NCI-H2107 treated with DMSO at 0.1 percent for 48 hours (cell line): Measurements from ENCODE around the gene MYMK.
A peak's percentile ranks its signal among the peaks of the same experiment; 100 is the strongest.

Experiments
- DNase-seq: peaks from one replicate; lab custom pipeline; 2025; ENCODE audit not compliant: unreplicated experiment; lab: John Stamatoyannopoulos, UW

MYMK gene

DNA sequence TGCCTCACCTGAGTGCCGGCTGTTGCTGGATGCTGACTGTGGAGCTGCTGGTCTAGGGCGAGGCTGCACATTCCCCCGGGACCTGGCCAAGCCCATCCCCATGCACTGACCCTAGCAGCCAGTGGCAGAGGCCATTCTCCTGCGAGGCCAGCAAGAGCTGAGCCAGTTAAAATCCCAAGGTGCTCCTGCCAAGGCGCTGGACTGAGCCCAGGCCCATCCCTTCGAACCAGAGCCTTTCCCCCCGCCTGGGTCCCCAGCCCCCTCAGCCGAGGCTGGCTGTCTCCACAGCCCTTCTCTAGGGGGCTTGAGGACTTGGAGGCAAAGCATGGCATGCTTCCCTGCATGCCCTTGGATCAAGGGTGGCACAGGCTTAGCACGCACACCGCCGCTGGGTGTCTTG is 11.3 kb upstream of the MYMK start:
- DNase-seq = no peak

DNA sequence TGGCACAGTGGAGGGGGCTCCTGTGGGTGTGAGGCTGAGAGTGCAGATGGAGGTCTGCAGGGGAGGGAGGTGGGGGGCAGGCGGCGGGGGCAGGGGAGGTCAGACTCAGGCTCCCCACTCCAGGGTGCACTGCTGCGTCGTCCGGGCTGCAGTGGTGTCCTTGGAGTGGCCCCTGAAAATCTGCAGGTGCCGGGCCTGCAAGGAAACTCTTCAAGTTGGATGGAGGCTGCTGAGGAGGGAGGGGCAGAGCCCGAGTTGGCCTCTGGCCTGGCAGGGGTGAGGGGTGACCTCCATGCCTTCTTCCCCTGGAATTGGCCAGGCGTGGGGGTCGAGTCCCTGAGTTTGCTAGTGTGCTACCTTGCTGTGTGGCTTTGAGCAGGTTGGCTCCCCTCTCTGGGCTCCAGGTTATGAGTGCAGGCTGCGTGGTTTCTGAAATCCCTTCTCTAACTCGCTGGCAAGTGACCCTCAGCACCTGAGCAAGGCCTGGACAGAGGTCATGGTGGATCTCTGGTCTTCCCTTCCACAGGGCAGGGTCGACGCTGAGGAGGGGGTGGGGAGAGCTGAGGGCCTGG is 10.6 kb upstream of the MYMK start:
- DNase-seq = no peak

DNA sequence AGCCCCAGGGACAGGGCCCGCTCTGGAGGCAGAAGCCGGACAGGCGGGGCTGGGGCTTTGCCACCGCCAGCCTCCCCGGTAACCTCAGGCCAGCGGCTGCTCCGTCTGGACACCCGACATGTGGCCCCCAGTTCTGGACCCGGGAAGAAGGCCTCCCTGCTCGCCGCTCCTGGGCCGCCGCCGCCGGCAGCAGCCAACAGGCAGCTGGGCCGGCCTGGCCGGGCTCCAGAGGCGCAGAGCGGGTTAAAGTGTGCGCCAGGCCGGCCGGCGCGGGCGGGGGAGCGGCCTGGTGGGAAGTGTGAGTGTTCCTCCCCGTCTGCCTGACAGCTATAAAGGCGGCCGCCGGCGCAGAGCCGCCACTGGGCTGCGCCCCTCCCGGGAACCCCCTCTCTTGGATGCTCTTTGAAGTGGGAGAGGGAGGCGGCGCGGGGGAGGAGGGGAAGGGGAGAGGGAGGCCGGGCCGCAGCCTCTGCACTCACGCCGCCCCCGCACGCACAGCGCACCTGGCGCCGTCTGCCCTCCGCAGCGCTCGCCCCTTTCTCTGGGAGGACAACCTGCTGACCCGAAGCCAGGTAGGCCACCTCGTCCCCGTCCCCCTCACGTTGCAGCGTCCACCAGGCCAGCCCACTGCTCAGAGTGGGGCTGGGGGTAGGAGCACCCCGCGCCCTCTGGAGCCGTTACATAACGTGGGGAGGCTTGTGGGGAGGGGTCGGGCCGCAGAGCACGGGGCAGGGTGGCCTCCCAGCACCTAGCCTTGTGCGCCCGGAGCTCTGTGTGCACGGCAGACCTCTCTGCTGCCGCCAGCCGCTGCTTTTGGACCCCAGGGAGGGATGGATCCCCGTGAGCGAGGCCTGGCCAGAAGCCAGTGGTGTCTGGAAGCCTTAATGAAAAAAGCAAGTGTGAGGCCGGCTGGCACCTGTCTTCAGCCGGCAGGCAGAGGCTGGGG is 9.9 kb upstream of the MYMK start, which contains the start of gene ADAMTSL2:
Gene ADAMTSL2 (plus strand): TSS at position 359 of the 946 bp plus-strand sequence. CDS start 2,009 bp downstream, outside the sequence.
- DNase-seq = peak; percentile 79

DNA sequence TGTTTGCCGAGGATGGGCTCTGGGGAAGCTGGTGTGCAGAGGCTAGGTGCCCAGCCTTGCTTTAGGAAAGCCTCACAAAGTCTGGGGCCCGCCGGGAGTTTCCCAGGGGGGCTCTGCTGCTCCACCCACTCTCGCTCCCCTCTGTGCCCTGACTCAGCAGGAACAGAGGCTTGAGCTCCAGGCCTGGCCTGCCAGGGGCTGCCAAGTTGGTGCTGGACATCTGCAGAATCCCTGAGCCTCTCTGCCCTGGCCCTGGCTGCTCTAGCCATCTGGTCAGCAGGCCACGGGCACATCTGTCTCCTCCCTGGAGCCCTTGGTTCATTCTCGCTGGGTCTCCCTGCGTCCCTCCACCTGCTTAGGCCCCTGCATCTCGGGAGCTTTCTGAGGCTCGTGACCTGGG is 9.1 kb upstream of the MYMK start:
- DNase-seq = no peak

DNA sequence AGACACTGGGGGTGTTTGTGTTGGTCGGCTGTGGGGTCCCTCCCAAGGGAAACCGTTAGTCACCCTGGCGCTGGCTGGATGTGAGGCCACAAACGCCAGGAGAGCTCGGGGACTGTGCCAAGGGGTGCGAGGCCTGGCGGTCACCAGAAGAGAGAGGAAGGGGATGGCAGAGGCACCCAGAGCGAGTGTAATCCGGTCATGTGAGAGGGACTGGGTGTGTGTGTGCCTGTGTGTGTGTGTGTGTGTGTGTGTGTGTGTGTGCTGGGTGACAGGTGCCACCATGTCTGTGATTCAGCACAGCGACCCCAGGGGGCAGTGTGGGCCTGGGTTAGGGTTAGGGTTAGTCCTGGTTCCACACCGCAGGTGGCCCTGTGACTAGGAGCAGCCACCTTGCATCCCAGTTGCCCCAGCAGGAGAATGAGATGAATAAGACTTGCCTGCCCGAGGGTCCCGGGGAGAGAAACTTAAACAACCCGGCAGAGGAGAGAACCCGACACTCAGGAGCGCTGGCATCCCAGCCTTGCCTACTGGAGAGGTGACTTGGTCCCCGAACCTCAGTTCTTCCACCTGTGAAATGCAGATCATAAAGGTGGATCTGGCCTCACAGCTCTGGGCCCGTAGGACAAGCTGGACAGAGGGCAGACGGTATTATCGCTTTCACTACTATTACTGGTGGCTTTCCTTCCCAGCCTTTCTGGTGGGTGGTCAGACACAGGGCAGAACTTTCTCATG is 8.3 kb upstream of the MYMK start:
- peak; percentile 33 for DNase-seq

DNA sequence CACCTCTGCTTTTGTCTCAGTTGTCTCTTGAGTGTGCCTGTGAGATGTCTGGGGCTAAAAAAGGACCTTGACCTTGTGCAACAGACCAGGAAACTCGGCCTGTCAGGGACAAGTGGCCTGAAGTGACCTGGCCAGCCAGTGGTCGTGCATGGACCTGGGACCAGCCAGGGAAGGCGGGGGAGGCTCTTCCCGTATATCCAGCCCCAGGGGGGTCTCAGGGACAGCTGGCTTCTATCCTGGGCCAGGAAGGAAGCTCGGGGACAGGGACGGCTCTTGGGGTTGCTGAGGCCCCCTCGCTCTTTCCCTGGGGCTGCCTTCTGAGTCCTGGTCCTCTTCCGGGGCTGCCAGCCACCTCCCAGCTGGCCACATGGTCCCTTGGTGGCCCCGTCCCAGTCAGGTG is 6.5 kb upstream of the MYMK start:
- DNase-seq = no peak

DNA sequence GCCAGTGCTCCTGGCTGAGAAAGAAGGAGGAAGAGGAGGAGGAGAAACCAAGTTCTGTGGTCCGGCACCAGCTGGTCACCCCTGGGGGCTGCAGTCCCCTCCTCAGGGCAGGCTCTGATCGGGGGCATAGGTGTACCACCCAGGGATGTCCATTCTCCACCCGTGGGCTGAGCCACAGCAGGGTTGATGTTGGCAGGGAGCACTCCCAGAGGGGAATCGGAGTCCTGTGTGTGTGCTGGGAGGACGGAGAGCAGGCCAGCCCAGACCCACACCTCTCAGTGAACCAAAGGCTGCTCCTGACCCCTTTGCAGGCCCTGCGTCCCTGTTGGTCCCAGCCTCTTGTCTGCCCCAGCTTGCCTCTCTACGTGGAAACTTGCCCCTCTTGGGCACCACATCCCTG is 5.1 kb upstream of the MYMK start:
- no peak for DNase-seq

DNA sequence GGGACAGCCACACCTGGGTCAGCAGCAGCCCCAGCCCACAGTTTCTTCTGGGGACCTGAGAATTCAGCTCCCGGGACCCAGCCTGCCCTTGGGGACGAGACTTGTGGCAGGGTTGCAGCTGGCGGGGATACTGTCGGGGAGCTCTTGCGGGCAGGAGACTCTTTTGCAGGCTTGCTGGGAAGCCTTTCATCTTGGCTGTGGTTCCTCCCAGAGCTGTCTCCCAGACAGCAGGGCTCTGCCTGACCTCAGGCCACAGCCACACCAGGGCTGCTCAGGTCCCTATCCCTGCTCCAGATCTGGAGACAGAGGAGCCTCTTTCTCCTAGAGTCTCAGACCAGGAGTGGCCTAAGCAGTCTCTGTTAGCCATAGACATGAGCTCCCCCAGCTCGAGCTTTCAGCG is 4.7 kb upstream of the MYMK start:
- no peak for DNase-seq

DNA sequence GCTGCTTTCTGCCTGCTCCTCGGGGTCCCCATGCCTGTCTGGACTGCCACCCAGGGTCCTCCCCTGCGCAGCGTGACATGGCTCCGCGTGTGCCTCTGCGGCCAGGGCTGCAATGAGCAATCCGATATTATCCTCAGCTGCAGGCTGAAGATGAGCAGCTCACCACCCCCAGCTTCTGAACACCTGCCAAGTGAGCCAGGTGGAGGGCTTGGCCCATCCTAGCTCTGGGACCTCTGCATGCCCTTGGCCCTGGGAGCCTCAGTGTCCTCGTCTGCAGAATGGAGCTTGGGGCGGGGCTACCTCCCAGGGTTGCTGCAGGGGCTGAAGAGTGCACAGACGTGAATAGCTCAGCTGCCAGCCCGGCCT is 4.1 kb upstream of the MYMK start:
- no peak for DNase-seq

DNA sequence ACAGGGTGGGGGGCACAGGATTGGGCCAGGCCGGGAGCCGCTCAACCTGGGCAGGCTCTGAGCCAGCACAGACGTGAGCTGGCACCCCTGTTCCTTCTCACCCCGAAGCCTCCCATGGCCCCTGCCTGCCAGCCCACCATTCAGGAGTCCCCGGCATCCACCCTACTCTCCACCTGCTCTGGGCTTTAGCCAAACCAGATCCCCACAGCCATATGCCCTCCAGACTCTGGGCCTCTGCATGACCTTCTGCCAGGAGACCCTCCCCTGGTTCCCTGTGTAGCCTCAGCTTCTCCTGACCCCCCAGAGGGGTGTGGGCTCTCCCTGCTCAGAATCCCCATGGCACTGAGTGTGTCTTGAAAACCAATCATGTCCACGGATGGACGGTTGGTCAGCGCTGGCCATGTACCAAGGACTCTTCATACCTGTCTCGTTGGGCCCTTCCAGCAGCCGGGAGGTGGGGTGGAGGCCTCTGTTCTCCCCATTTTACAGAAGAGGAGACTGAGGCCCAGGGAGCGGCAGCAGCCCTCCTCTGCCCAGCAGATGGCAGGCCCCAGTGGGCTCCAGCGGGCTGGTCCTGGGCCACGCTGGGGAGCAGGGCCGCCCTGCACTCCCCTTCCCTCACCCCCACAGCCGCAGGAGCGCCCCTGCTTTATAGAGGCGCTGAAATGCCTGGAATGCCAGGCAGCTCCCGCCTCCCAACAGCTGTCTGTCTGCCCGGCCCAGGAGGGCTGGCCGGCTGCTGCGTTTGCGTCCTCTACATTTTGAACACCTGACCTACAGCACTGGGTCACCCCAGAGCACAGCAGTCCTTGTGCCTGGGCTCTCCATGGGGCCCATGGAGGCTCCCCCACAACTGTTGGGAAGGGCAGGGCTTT is 3.5 kb upstream of the MYMK start:
- DNase-seq = no peak

DNA sequence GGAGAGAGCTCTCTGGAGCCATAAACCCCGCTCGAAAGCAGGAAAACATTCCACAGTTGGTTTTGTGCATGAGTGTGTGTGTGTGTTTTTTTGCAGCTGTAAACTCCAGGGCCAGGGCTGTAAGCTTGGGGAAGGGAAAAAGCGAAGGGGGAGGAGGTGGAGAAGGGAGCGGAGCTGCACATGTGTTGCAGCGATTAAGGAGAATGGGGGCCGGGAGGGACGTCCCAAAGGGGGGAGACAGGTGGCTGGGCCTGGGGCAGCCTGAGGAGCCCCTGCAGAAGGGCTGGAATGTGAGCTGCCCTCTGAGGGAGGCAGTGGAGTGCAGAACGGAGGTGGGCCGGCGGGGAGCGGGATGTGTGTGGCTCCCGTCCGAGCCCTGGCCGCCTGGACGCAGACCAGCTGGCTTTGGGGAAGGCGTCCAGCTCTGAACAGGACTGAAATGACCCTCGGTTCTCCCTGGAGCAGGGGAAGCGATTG is 2.7 kb upstream of the MYMK start:
- no peak for DNase-seq

DNA sequence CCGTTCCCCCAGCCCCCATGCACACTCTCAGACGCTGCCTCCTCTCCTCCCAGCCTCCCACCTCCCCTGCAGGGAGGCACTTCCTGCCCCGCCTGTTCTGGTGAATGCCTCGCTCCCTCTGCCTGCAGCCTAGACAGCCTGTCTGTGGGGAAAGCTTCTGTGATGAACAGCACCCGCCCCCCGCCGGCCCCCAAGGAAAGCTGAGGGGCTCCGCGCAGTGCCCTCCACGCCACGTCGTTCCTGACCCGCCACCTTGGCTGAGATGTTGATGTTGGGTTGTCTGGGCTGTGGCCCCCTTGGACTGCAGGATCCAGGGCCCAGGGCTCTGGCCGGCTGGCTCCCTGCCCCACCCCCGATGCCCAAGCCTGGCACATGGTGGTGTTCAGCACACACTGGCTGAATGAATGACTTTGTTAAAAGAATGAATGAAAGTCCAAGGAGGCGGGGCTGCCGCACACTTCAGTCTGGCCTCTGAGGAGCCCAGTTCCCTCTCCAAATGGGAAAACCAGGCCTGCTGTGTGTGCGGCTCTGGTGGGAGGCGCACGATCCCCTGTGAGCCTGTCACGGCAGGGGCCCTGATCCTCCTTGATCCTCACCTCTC is 2.1 kb upstream of the MYMK start:
- DNase-seq = no peak

DNA sequence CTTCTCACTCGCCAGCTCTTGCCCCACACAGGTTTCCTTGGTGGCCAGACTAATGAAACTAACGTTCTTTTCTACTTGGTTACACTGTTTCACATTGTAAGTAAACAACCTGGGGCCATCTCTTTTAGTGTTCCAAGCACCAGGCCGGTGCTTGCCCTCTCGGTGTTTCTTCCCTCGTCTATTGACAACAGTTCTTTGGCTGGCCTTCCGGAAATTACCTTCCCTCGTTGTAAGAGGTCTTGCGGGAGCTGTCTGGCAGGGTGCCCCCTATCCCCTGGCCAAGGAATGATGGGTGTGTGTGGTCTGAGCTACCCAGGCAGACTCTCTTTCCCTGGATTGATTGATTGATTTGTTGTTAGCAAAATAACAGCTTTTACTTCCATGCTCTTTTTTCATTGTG is 918 bp upstream of the MYMK start:
- DNase-seq = no peak

DNA sequence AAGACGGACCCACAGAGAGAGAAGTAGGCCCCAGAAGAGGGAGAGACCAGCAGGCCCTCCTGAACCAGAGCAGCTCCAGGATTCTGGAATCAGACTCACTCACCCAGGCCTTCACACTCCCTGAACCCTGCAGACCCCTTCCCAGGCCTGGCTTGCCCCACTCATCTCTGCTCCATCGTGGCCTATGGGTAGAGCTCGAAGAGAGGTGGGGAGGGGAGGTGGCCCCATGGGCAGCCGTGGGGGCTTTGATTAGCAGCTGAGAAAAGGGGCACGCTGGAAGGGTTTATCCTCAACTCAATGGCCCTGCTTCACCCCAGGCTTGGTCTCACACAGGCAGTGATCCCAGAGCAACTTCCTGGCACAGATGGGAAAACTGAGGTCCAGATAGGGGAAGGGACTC is 613 bp downstream of the MYMK start:
- DNase-seq = no peak

DNA sequence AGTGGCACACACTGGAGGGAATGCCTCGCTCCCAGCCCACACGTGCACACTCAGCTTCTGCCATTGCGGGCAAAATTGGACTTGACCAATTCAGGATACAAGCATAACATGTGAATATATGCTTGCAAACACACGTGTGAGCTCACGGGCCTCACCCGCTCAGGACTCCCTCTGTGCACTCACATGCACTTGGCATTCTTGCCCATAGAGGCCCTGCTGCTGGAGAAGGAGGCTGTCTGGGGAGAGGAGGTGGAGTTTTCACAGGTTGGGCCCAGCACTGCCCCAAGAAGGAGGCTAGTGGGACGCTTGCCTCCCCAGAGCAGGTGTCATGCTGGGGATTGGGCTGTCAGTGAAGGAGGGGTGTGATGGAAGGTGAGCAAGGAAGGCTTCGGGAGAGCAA is 1.7 kb downstream of the MYMK start:
- DNase-seq = no peak

DNA sequence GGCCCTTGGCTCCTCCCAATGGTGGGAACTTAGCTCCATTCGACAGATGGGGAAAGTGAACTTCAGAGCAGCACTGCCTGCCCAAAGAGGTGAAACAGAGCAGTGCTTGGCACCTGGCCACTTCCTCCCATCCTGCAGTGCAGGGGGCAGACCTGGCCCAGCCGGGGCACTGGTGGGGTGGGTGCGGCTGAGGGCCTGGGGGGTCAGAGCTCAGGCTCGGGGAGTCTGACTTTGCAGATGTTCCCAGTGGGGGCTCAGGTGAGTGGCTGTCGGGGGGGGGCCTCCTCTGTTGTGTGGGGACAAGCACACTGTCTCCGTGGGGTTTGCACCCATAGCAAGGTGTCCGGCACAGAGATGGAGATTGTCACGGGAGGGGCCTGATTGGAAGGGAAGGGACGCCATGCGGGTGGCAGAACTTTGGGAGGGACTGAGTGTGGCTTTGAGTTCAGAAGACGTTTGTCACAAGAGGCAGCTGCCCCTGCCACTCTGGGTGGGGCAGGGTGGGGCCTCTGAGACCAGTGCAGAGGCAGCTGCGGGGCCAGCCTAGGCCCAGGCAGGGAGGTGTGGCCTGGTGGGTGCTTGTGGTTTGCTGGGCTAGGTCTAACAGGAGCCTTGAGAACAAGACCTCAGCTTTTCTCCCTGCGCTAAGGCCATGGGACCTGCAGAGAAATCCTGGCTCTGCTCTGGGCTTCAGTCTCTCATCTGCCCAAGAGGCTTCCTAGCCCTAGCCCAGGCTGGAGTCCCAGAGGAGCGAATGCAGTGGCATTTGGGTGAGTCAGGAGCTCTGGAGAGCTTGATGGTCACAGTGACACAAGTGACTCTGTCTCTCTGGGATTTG is 2.5 kb downstream of the MYMK start:
- DNase-seq = no peak

DNA sequence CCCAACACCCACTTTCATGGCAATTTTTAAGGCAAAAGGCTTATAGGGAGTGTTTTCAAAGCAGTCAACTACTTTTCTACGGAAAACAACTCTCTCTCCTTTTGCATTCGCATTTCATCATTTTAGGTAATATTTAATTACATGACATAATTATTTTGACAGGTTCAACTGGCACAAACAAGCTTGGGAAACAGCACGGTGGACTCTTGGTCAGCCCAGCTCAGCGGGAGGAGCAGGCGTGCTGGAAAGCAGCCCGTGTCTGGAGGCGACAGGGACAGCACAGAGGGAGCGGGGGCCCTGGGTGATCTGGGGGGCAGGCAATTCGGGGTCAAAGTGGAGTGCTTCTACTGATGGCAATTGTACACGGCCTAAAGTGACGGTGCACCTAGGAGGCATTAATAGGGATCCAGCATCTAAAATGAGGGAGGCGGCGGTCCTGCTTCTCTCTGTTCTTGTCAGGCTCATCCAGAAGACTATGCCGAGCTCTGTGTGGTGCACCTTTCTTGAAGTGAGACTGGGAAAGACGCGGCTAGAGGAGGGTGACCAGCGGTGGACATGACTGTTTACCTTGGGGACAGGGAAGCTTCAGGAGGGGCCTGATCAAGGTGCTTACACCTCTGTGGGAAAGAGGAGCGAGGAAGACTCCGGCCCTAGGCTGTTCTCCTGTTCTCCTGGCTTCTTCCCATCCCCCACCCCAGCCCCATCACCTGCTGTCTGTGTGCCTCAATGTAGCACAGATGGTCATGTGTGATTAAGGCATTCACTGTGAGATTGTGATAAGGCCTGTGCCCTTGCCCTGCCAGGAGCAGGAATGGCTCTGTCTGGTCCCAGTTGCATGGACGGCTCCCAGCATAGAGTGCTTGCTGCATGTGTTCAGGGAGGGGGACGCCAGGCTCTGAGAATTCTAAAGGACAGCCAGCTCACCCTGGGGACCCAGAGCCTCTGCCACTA is 3.4 kb downstream of the MYMK start:
- no peak for DNase-seq

DNA sequence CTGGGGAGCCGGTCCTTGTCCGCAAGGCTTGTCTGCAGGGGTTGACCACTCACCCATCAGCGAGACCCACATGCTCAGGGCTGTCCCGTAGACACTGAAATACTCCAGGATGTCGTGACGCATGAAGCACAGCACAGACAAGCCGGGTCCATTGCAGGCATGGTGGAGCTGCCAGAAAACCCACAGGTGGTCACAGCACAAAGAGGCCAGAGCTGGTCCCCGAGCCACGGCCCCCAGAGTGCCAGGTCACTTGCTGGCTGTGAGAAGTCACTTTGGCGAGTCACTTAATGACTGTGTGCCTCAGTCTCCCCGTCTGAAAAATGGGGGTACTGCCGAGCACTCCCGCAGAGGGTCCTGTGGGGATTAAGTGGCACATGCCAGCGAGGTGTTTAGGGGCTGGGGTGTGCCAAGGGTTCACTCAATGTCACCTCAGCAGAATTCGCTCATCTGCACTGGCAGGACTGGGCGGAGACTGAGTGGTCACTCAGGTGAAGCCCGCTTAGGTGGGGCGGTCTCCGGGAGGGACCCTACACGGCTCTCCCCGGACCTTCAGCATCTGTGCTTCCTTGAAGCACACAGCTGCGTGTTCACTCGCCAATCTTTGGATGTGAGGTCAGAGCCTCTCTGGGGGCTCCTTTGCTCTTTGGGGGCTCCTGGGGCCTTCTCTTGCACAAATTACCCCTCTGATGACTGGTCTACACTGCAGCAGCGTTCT is 4.5 kb downstream of the MYMK start:
- DNase-seq = no peak
